Gastroesophageal sphincter (tissue), 3 donors: ENCODE measurements around the gene RAPGEF3.
A peak's percentile ranks its signal among the peaks of the same experiment; 100 is the strongest.

Experiments
- EP300 ChIP-seq: sonication (generic); formaldehyde crosslinking; IDR thresholded peaks from one replicate; pipeline ENCODE4 v1.6.1; 2017; ENCODE audit warnings: antibody characterized with exemption, mild to moderate bottlenecking
- POLR2A ChIP-seq, 2 donors: fragments of 450-650 bp; IDR thresholded peaks; one replicate each; pipeline ENCODE4 v1.6.1; 2017; ENCODE audit warnings: antibody characterized with exemption in 2 of 2, mild to moderate bottlenecking in 2 of 2, moderate library complexity in 1 of 2
- POLR2AphosphoS5 ChIP-seq: sonication (generic); formaldehyde crosslinking; IDR thresholded peaks from one replicate; pipeline ENCODE4 v1.6.1; 2017; ENCODE audit warnings: antibody characterized with exemption
- TF ChIP-seq, protein P1 (sequence below), 4 experiments: fragments of 200-600 bp in 2 of 4; fragments of 450-650 bp in 2 of 4; sonication (generic) in 1 of 4; IDR thresholded peaks; one replicate each; pipeline ENCODE4 v1.5.1; 2017 to 2019; ENCODE audit warnings: antibody characterized with exemption in 4 of 4, mild to moderate bottlenecking in 2 of 4, moderate library complexity in 2 of 4

DNA sequence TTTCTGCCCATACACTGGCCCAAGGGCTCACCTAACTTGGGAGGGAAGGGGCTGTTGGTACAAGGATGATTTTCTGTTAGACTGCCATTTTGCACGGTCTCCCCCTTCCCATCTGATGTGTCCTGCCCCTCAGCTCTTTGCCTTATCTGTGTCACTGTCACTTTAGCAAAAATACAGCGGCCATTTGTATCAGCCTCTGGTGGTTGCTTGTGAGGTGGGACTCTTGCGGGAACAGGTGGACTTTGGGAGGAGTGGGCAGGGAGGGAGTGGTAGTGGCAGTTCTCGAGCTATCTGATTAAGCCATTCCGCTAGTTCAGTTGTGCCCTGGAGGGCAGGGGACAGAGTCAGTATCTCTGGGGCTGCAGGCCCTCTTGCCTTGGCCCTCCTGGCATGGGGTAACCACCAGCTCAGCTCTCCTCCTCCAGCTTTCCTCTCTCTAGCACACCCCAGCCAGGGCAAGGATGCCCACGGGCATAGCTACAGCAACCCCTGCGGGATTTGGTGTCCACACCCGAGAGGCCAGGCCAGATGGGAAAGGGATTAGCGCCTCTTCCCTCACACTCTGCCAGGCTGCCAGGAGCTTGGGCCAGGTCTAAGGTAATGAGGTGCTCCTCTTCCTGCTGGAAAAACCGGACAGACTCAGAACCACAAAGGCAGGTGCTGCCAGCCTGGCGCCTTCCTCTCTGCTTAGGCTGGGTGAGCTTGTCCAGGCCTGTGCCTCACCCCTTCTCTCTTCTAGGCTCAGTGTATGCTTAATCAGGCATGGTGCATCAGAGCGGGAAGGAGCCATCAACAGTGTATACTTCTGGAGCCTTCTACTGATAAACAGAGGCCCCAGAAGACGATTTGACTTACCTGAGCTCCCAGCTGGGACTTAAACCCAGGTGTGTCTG lies 23.0 kb upstream of the RAPGEF3 start:
- TF ChIP-seq, protein P1, sequence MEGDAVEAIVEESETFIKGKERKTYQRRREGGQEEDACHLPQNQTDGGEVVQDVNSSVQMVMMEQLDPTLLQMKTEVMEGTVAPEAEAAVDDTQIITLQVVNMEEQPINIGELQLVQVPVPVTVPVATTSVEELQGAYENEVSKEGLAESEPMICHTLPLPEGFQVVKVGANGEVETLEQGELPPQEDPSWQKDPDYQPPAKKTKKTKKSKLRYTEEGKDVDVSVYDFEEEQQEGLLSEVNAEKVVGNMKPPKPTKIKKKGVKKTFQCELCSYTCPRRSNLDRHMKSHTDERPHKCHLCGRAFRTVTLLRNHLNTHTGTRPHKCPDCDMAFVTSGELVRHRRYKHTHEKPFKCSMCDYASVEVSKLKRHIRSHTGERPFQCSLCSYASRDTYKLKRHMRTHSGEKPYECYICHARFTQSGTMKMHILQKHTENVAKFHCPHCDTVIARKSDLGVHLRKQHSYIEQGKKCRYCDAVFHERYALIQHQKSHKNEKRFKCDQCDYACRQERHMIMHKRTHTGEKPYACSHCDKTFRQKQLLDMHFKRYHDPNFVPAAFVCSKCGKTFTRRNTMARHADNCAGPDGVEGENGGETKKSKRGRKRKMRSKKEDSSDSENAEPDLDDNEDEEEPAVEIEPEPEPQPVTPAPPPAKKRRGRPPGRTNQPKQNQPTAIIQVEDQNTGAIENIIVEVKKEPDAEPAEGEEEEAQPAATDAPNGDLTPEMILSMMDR (IDR thresholded peaks at IDR 0.05) = no peak
- peak; percentile 19 for TF ChIP-seq POLR2AphosphoS5
- no peak for TF ChIP-seq POLR2A (IDR thresholded peaks at IDR 0.05)
- no peak for TF ChIP-seq EP300
